ENCODE measurements around the gene UQCRH.

UQCRH gene

GRCh38 chr1:46340404-46341221, 37.1 kb downstream of the UQCRH start, which contains the start of gene NSUN4 (continued):
- TF ChIP-seq TSHZ1 (tag by site-specific recombination; IDR thresholded peaks at IDR 0.05; ENCODE audit: borderline replicate concordance) (0 out of 2 replicates have a peak, but pooled peaks have one; percentile 9), ZNF266 (tag by site-specific recombination; IDR thresholded peaks at IDR 0.05; ENCODE audit: low read depth) (no peak), ZNF239 (tag by site-specific recombination; IDR thresholded peaks at IDR 0.05) (no peak), YY1 (tag by site-specific recombination; IDR thresholded peaks at IDR 0.05) (peak; percentile 94), ZNF211 (tag by site-specific recombination; IDR thresholded peaks at IDR 0.05; ENCODE audit: low read depth) (no peak), ZBTB21 (tag by site-specific recombination; IDR thresholded peaks at IDR 0.05) (peak; percentile 100), ZNF362 (tag by site-specific recombination; IDR thresholded peaks at IDR 0.05) (no peak), PBX3 (CRISPR knock-in tag; IDR thresholded peaks at IDR 0.05) (no peak), ZFHX2 (tag by site-specific recombination; conservative IDR thresholded peaks at IDR 0.05) (no peak; the same call in 1 of the 2 replicates), ZNF157 (tag by site-specific recombination; IDR thresholded peaks at IDR 0.05) (0 out of 2 replicates have a peak, but pooled peaks have one; percentile 10), KLF9 (tag by site-specific recombination; IDR thresholded peaks at IDR 0.05; ENCODE audit: low read depth) (peak; percentile 41; the same call in 1 of the 2 replicates), HOXD13 (CRISPR knock-in tag; IDR thresholded peaks at IDR 0.05; ENCODE audit: borderline replicate concordance) (no peak), ZNF600 (tag by site-specific recombination; IDR thresholded peaks at IDR 0.05) (peak; percentile 91), ZBTB44 (tag by site-specific recombination; IDR thresholded peaks at IDR 0.05) (no peak), ZNF501 (tag by site-specific recombination; IDR thresholded peaks at IDR 0.05) (peak; percentile 85), ZBTB8A (tag by site-specific recombination; IDR thresholded peaks at IDR 0.05) (peak; percentile 27; the same call in 1 of the 2 replicates), ZNF394 (tag by site-specific recombination; IDR thresholded peaks at IDR 0.05; ENCODE audit: borderline replicate concordance) (peak; percentile 11), ZBTB26 (tag by site-specific recombination; optimal IDR thresholded peaks at IDR 0.05) (peak; percentile 78)
- TF ChIP-seq, protein P1, sequence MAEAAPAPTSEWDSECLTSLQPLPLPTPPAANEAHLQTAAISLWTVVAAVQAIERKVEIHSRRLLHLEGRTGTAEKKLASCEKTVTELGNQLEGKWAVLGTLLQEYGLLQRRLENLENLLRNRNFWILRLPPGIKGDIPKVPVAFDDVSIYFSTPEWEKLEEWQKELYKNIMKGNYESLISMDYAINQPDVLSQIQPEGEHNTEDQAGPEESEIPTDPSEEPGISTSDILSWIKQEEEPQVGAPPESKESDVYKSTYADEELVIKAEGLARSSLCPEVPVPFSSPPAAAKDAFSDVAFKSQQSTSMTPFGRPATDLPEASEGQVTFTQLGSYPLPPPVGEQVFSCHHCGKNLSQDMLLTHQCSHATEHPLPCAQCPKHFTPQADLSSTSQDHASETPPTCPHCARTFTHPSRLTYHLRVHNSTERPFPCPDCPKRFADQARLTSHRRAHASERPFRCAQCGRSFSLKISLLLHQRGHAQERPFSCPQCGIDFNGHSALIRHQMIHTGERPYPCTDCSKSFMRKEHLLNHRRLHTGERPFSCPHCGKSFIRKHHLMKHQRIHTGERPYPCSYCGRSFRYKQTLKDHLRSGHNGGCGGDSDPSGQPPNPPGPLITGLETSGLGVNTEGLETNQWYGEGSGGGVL (tag by site-specific recombination; IDR thresholded peaks at IDR 0.05), result peak; percentile 98
- TF ChIP-seq, protein P2, sequence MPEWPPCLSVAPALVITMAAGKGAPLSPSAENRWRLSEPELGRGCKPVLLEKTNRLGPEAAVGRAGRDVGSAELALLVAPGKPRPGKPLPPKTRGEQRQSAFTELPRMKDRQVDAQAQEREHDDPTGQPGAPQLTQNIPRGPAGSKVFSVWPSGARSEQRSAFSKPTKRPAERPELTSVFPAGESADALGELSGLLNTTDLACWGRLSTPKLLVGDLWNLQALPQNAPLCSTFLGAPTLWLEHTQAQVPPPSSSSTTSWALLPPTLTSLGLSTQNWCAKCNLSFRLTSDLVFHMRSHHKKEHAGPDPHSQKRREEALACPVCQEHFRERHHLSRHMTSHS (tag by site-specific recombination; IDR thresholded peaks at IDR 0.05), result no peak
- TF ChIP-seq, protein P3, sequence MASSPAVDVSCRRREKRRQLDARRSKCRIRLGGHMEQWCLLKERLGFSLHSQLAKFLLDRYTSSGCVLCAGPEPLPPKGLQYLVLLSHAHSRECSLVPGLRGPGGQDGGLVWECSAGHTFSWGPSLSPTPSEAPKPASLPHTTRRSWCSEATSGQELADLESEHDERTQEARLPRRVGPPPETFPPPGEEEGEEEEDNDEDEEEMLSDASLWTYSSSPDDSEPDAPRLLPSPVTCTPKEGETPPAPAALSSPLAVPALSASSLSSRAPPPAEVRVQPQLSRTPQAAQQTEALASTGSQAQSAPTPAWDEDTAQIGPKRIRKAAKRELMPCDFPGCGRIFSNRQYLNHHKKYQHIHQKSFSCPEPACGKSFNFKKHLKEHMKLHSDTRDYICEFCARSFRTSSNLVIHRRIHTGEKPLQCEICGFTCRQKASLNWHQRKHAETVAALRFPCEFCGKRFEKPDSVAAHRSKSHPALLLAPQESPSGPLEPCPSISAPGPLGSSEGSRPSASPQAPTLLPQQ (tag by site-specific recombination; IDR thresholded peaks at IDR 0.05), result peak; percentile 73
- TF ChIP-seq, protein P4, sequence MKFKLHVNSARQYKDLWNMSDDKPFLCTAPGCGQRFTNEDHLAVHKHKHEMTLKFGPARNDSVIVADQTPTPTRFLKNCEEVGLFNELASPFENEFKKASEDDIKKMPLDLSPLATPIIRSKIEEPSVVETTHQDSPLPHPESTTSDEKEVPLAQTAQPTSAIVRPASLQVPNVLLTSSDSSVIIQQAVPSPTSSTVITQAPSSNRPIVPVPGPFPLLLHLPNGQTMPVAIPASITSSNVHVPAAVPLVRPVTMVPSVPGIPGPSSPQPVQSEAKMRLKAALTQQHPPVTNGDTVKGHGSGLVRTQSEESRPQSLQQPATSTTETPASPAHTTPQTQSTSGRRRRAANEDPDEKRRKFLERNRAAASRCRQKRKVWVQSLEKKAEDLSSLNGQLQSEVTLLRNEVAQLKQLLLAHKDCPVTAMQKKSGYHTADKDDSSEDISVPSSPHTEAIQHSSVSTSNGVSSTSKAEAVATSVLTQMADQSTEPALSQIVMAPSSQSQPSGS (tag by site-specific recombination; IDR thresholded peaks at IDR 0.05; ENCODE audit: low read depth), result peak; percentile 99
